NK-92 (cell line): Measurements from ENCODE around the gene ZBTB43.
"Not testable (repeated sequence)": the region's sequence is repeated elsewhere in the genome, so short reads cannot be mapped to it uniquely, and the experiment has no call there.

Experiments
- DNase-seq: peaks from one replicate; lab custom pipeline; 2025; ENCODE audit not compliant: unreplicated experiment; lab: John Stamatoyannopoulos, UW

ZBTB43 gene

GRCh38 chr9:126790561-126790960, 14.3 kb upstream of the ZBTB43 start:
- DNase-seq = no peak

- DNase-seq = no peak
Observed at GRCh38 chr9:126791406-126792230, 13.2 kb upstream of the ZBTB43 start.

- no peak for DNase-seq
Observed at GRCh38 chr9:126793686-126794417, 11.0 kb upstream of the ZBTB43 start.

- DNase-seq = no peak
Observed at GRCh38 chr9:126794441-126794840, 10.4 kb upstream of the ZBTB43 start.

GRCh38 chr9:126796758-126797157, 8.1 kb upstream of the ZBTB43 start:
- DNase-seq = no peak

GRCh38 chr9:126797903-126798302, 6.9 kb upstream of the ZBTB43 start:
- DNase-seq = no peak

GRCh38 chr9:126799034-126799433, 5.8 kb upstream of the ZBTB43 start:
- no peak for DNase-seq

- no peak for DNase-seq
Observed at GRCh38 chr9:126802318-126803059, 2.4 kb upstream of the ZBTB43 start.

GRCh38 chr9:126804198-126804695, 593 bp upstream of the ZBTB43 start:
- no peak for DNase-seq

- no peak for DNase-seq
Observed at GRCh38 chr9:126805554-126806262, 868 bp downstream of the ZBTB43 start.

- no peak for DNase-seq
Observed at GRCh38 chr9:126806336-126806735, 1.5 kb downstream of the ZBTB43 start.

GRCh38 chr9:126809068-126809467, 4.2 kb downstream of the ZBTB43 start:
- no peak for DNase-seq

GRCh38 chr9:126810221-126810620, 5.4 kb downstream of the ZBTB43 start:
- DNase-seq = not testable (repeated sequence)

GRCh38 chr9:126813072-126813471, 8.2 kb downstream of the ZBTB43 start:
- DNase-seq = no peak

GRCh38 chr9:126814091-126814490, 9.3 kb downstream of the ZBTB43 start:
- DNase-seq = no peak

- not testable (repeated sequence) for DNase-seq
Observed at GRCh38 chr9:126817615-126818014, 12.8 kb downstream of the ZBTB43 start.

- DNase-seq = no peak
Observed at GRCh38 chr9:126818482-126818881, 13.6 kb downstream of the ZBTB43 start.

GRCh38 chr9:126819482-126819881, 14.6 kb downstream of the ZBTB43 start:
- DNase-seq = no peak

- DNase-seq = no peak
Observed at GRCh38 chr9:126822278-126822677, 17.4 kb downstream of the ZBTB43 start.

- no peak for DNase-seq
Observed at GRCh38 chr9:126822873-126823272, 18.0 kb downstream of the ZBTB43 start.

GRCh38 chr9:126824052-126824451, 19.2 kb downstream of the ZBTB43 start:
- not testable (repeated sequence) for DNase-seq
